Liver (tissue), 3 donors: Measurements from ENCODE around the gene ITGA8.

Experiments
- EGR1 ChIP-seq, 2 donors: IDR thresholded peaks; 2 replicates each; pipeline ENCODE4 v1.6.1; 2016 to 2018; ENCODE audit warnings: antibody characterized with exemption in 2 of 2, low read depth in 2 of 2
- FOXA2 ChIP-seq: IDR thresholded peaks from 2 replicates; pipeline ENCODE4 v1.6.1; 2016; ENCODE audit warnings: antibody characterized with exemption
- GABPA ChIP-seq, 2 donors: IDR thresholded peaks in 1 of 2; conservative IDR thresholded peaks in 1 of 2; 2 replicates each; pipeline ENCODE4 v1.6.1; 2016; ENCODE audit warnings: antibody characterized with exemption in 2 of 2, mild to moderate bottlenecking in 1 of 2, moderate library complexity in 1 of 2
- HNF4G ChIP-seq: IDR thresholded peaks from 2 replicates; pipeline ENCODE4 v1.6.1; 2016; ENCODE audit warnings: antibody characterized with exemption
- JUND ChIP-seq, 2 donors: IDR thresholded peaks; 2 replicates each; pipeline ENCODE4 v1.6.1; 2016; ENCODE audit warnings: antibody characterized with exemption in 2 of 2
- RAD21 ChIP-seq, 2 donors: IDR thresholded peaks; 2 replicates each; pipeline ENCODE4 v1.6.1; 2016; ENCODE audit warnings: antibody characterized with exemption in 2 of 2, mild to moderate bottlenecking in 2 of 2
- RXRA ChIP-seq, 2 donors: IDR thresholded peaks; 2 replicates each; pipeline ENCODE4 v1.6.1; 2017 to 2018; ENCODE audit warnings: antibody characterized with exemption in 2 of 2, mild to moderate bottlenecking in 1 of 2
- SP1 ChIP-seq: IDR thresholded peaks from 2 replicates; pipeline ENCODE4 v1.6.1; 2018; ENCODE audit warnings: antibody characterized with exemption, mild to moderate bottlenecking
- TAF1 ChIP-seq: conservative IDR thresholded peaks from 2 replicates; pipeline ENCODE4 v1.6.1; 2016; ENCODE audit warnings: antibody characterized with exemption, mild to moderate bottlenecking
- YY1 ChIP-seq: IDR thresholded peaks from 2 replicates; pipeline ENCODE4 v1.6.1; 2016; ENCODE audit warnings: antibody characterized with exemption, mild to moderate bottlenecking
- TF ChIP-seq, protein P1 (sequence below): fragments of 150-350 bp; IDR thresholded peaks from 2 replicates; pipeline ENCODE4 v1.5.1; 2017; ENCODE audit warnings: improper control_type of control experiment, low read depth, low read length; ENCODE audit not compliant: missing input control
- TF ChIP-seq, protein P2 (sequence below): IDR thresholded peaks from 2 replicates; pipeline ENCODE4 v1.6.1; 2016; ENCODE audit warnings: antibody characterized with exemption, mild to moderate bottlenecking
- TF ChIP-seq, protein P3 (sequence below): IDR thresholded peaks from 2 replicates; pipeline ENCODE4 v1.6.1; 2016; ENCODE audit warnings: antibody characterized with exemption
- TF ChIP-seq, protein P4 (sequence below): IDR thresholded peaks from 2 replicates; pipeline ENCODE4 v1.6.1; 2016; ENCODE audit warnings: antibody characterized with exemption
- donor health status: healthy.
- donor health status: healthy.

DNA sequence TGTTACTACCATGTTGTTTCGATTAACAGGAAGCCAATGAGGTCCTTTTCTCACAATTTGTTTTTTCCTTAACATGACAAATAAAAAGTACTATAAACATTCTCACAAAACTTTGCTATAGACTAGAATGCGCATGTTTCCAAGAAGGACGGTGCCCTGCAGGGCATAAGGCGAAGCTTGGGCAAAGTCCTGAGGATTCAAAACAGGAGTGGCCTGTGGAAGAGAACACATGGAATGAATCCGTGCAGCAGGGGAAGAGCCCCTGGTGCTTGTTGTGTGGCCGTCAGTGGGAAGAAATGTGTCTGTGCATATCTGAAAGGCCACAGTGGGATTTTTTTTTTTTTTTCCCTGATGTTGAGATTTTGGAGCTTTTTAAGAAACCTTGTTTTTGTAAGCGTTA lies 67.6 kb downstream of the ITGA8 start:
- no peak for TF ChIP-seq RAD21 (IDR thresholded peaks at IDR 0.05)
- no peak for TF ChIP-seq GABPA (IDR thresholded peaks at IDR 0.05 in 1 of 2, conservative IDR thresholded peaks at IDR 0.05 in 1 of 2)
- TF ChIP-seq, protein P1, sequence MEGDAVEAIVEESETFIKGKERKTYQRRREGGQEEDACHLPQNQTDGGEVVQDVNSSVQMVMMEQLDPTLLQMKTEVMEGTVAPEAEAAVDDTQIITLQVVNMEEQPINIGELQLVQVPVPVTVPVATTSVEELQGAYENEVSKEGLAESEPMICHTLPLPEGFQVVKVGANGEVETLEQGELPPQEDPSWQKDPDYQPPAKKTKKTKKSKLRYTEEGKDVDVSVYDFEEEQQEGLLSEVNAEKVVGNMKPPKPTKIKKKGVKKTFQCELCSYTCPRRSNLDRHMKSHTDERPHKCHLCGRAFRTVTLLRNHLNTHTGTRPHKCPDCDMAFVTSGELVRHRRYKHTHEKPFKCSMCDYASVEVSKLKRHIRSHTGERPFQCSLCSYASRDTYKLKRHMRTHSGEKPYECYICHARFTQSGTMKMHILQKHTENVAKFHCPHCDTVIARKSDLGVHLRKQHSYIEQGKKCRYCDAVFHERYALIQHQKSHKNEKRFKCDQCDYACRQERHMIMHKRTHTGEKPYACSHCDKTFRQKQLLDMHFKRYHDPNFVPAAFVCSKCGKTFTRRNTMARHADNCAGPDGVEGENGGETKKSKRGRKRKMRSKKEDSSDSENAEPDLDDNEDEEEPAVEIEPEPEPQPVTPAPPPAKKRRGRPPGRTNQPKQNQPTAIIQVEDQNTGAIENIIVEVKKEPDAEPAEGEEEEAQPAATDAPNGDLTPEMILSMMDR = no peak
- TF ChIP-seq HNF4G = no peak
- no peak for TF ChIP-seq SP1
- no peak for TF ChIP-seq TAF1
- TF ChIP-seq, protein P2, sequence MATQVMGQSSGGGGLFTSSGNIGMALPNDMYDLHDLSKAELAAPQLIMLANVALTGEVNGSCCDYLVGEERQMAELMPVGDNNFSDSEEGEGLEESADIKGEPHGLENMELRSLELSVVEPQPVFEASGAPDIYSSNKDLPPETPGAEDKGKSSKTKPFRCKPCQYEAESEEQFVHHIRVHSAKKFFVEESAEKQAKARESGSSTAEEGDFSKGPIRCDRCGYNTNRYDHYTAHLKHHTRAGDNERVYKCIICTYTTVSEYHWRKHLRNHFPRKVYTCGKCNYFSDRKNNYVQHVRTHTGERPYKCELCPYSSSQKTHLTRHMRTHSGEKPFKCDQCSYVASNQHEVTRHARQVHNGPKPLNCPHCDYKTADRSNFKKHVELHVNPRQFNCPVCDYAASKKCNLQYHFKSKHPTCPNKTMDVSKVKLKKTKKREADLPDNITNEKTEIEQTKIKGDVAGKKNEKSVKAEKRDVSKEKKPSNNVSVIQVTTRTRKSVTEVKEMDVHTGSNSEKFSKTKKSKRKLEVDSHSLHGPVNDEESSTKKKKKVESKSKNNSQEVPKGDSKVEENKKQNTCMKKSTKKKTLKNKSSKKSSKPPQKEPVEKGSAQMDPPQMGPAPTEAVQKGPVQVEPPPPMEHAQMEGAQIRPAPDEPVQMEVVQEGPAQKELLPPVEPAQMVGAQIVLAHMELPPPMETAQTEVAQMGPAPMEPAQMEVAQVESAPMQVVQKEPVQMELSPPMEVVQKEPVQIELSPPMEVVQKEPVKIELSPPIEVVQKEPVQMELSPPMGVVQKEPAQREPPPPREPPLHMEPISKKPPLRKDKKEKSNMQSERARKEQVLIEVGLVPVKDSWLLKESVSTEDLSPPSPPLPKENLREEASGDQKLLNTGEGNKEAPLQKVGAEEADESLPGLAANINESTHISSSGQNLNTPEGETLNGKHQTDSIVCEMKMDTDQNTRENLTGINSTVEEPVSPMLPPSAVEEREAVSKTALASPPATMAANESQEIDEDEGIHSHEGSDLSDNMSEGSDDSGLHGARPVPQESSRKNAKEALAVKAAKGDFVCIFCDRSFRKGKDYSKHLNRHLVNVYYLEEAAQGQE = no peak
- TF ChIP-seq YY1 = no peak
- TF ChIP-seq EGR1 (IDR thresholded peaks at IDR 0.05; ENCODE audit: low read depth in 2 of 2) = no peak
- TF ChIP-seq, protein P3, sequence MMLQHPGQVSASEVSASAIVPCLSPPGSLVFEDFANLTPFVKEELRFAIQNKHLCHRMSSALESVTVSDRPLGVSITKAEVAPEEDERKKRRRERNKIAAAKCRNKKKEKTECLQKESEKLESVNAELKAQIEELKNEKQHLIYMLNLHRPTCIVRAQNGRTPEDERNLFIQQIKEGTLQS = no peak
- no peak for TF ChIP-seq RXRA (IDR thresholded peaks at IDR 0.05)
- TF ChIP-seq JUND (IDR thresholded peaks at IDR 0.05) = no peak
- TF ChIP-seq, protein P4, sequence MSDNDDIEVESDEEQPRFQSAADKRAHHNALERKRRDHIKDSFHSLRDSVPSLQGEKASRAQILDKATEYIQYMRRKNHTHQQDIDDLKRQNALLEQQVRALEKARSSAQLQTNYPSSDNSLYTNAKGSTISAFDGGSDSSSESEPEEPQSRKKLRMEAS = no peak
- TF ChIP-seq FOXA2 = no peak
